PC-3 (cell line): Measurements from ENCODE around the gene KCNJ12. TPM values are rescaled to one million over a fixed set of nuclear protein-coding genes. Genes with fewer than 3 reads are reported as not detected.

Source experiments
- ATAC-seq: fragments of 200-7000 bp; cut with Tn5 transposase; 2 replicates; pipeline ENCODE4 v1.9.1; 2020; ENCODE audit warnings: mild to moderate bottlenecking, moderate library complexity
- BruUV-seq: library from RNA; stranded (reverse); fragments of 400-500 nt; replicated peaks from 2 replicates; lab custom pipeline; 2021; lab: Mats Ljungman, UMichigan
- CTCF ChIA-PET: fragments of 300-600 bp; sonication (Branson Sonifier 250); formaldehyde crosslinking; loops from one replicate; lab custom pipeline; 2022; ENCODE audit warnings: antibody characterized with exemption; lab: Charles Lee
- POLR2A ChIA-PET: fragments of 300-600 bp; sonication (Branson Sonifier 250); formaldehyde crosslinking; loops from one replicate; lab custom pipeline; 2022; ENCODE audit warnings: antibody characterized with exemption; ENCODE audit not compliant: unreplicated experiment; lab: Charles Lee
- DNase-seq: peaks from one replicate; pipeline ENCODE4 v3.0.0-alpha.2; 2015
- H2AFZ ChIP-seq: fragments of 300-600 bp; sonication (generic); 2 replicates; pipeline ENCODE4 v1.6.0; 2016; ENCODE audit warnings: antibody characterized with exemption, low read length
- H3F3A ChIP-seq: fragments of 300-600 bp; sonication (generic); one replicate; pipeline ENCODE4 v1.6.0; 2017; ENCODE audit warnings: antibody characterized with exemption, low read length, control low read depth, mild to moderate bottlenecking; ENCODE audit not compliant: unreplicated experiment
- H3K27ac ChIP-seq: fragments of 300-600 bp; sonication (generic); 2 replicates; pipeline ENCODE4 v1.5.1; 2016; ENCODE audit warnings: mild to moderate bottlenecking, low read length
- H3K27me3 ChIP-seq: fragments of 300-600 bp; sonication (generic); 2 replicates; pipeline ENCODE4 v1.6.1; 2016; ENCODE audit warnings: low read length, mixed read lengths
- H3K36me3 ChIP-seq: fragments of 300-600 bp; sonication (generic); 2 replicates; pipeline ENCODE4 v1.6.1; 2016; ENCODE audit warnings: low read depth, mixed run types, low read length, mixed read lengths
- H3K4me1 ChIP-seq: fragments of 300-600 bp; sonication (generic); 2 replicates; pipeline ENCODE4 v1.5.1; 2016; ENCODE audit warnings: low read length; ENCODE audit not compliant: insufficient read depth
- H3K4me2 ChIP-seq: fragments of 300-600 bp; sonication (generic); 2 replicates; pipeline ENCODE4 v1.6.0; 2016; ENCODE audit warnings: low read length
- H3K4me3 ChIP-seq: fragments of 300-600 bp; sonication (generic); 2 replicates; pipeline ENCODE4 v1.5.1; 2016; ENCODE audit warnings: mild to moderate bottlenecking, low read length, mixed read lengths
- H3K79me2 ChIP-seq: fragments of 300-600 bp; sonication (generic); 2 replicates; pipeline ENCODE4 v1.6.1; 2017; ENCODE audit warnings: low read length, mixed read lengths
- H3K9ac ChIP-seq: fragments of 300-600 bp; sonication (generic); 2 replicates; pipeline ENCODE4 v1.6.0; 2016; ENCODE audit warnings: mild to moderate bottlenecking, low read length
- H3K9me2 ChIP-seq: fragments of 300-600 bp; sonication (generic); replicated peaks from 2 replicates; pipeline ENCODE4 v1.6.1; 2016; ENCODE audit warnings: mixed run types, low read length, mixed read lengths
- H3K9me3 ChIP-seq: fragments of 300-600 bp; sonication (generic); 2 replicates; pipeline ENCODE4 v1.6.1; 2016; ENCODE audit warnings: low read length, mixed read lengths
- H4K20me1 ChIP-seq: fragments of 300-600 bp; sonication (generic); 2 replicates; pipeline ENCODE4 v1.6.1; 2016; ENCODE audit warnings: low read length, mixed read lengths
- EZH2 ChIP-seq: fragments of 300-600 bp; sonication (generic); IDR thresholded peaks from one replicate; pipeline ENCODE4 v1.6.1; 2017; ENCODE audit warnings: antibody characterized with exemption, mild to moderate bottlenecking, low read length; ENCODE audit not compliant: unreplicated experiment
- EZH2phosphoT487 ChIP-seq: fragments of 300-600 bp; sonication (generic); IDR thresholded peaks from 2 replicates; pipeline ENCODE4 v1.6.1; 2018; ENCODE audit warnings: mild to moderate bottlenecking, antibody characterized with exemption, low read length, borderline replicate concordance
- intact Hi-C: fragments of 100-400 bp; cut with micrococcal nuclease; formaldehyde crosslinking; loops from 2 replicates; pipeline ENCODE4 v1.9.0; 2023
- total RNA-seq: library from RNA; depleted of rRNA; stranded (reverse); fragments of >200 nt; gene quantifications from 2 replicates; pipeline ENCODE4 v1.2.3, GENCODE V29; 2014
- TF ChIP-seq, protein P1 (sequence below): fragments of 300-600 bp; sonication (generic); conservative IDR thresholded peaks from 2 replicates; pipeline ENCODE4 v1.5.1; 2017; ENCODE audit warnings: antibody characterized with exemption, low read depth, mild to moderate bottlenecking, low read length

Gene KCNJ12
- total RNA-seq, 1 experiment from 2014 or later = 11.1 TPM

DNA sequence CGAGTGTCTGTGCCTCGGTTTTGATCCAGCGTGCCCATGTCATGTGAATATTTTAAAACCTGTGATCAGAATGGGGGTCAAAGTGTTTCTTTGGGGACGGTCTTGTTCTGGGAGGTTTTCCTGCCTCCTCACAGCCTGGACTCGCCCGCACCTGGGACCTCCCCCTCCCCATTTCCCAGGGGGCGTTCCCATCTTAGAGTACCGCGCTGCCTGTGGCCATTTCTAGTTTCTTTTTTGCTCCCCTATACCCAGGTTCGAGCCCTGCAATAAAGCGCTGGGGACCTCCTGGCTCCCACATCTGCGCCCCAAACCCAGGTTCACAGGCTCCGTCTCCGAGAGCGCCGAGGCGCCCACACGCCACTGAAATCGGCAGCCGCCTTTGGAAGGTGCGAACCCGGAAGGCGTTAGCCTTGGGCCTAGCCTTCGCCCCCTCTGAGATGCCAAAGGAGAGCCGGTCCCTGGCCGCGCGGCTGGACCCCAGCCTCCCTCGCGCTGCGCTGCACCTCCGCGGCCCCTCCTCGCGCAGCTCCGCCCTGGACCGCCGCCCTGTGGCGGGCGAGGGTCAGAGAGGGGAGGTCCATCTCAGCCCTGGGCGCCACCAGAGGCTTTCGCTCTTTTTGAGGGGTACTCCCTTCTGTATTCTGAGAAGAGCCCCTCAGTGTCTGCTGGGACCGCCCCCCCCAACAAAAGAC lies 1.7 kb downstream of the KCNJ12 start:
- Histone ChIP-seq H3K27ac (no peak overlapping the region), H2AFZ (peak overlapping the region; percentile 98), H3K4me2 (peak overlapping the region; percentile 99), H3K4me3 (peak overlapping the region; percentile 85), H3K79me2 (peaks cover 13% of the 10 kb centered on the region), H4K20me1 (no peaks in the 10 kb centered on the region), H3K36me3 (no peaks in the 10 kb centered on the region), H3K27me3 (no peaks in the 10 kb centered on the region), H3K4me1 (peaks cover 12% of the 10 kb centered on the region), H3K9me3 (no peaks in the 10 kb centered on the region), H3K9ac (0 out of 2 replicates have a peak overlapping the region, but pooled peaks have one; percentile 40), H3F3A (no peaks in the 10 kb centered on the region), H3K9me2 (no peaks in the 10 kb centered on the region)
- ChIA-PET CTCF (no interaction called here), POLR2A (no interaction called here)
- ATAC-seq (no peak), DNase-seq (no peak)
- intact Hi-C loops = no loop called here
- no TSS peak for BruUV-seq
- TF ChIP-seq, protein P1, sequence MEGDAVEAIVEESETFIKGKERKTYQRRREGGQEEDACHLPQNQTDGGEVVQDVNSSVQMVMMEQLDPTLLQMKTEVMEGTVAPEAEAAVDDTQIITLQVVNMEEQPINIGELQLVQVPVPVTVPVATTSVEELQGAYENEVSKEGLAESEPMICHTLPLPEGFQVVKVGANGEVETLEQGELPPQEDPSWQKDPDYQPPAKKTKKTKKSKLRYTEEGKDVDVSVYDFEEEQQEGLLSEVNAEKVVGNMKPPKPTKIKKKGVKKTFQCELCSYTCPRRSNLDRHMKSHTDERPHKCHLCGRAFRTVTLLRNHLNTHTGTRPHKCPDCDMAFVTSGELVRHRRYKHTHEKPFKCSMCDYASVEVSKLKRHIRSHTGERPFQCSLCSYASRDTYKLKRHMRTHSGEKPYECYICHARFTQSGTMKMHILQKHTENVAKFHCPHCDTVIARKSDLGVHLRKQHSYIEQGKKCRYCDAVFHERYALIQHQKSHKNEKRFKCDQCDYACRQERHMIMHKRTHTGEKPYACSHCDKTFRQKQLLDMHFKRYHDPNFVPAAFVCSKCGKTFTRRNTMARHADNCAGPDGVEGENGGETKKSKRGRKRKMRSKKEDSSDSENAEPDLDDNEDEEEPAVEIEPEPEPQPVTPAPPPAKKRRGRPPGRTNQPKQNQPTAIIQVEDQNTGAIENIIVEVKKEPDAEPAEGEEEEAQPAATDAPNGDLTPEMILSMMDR = no peak
- TF ChIP-seq EZH2phosphoT487 (no peak), EZH2 (no peak)

DNA sequence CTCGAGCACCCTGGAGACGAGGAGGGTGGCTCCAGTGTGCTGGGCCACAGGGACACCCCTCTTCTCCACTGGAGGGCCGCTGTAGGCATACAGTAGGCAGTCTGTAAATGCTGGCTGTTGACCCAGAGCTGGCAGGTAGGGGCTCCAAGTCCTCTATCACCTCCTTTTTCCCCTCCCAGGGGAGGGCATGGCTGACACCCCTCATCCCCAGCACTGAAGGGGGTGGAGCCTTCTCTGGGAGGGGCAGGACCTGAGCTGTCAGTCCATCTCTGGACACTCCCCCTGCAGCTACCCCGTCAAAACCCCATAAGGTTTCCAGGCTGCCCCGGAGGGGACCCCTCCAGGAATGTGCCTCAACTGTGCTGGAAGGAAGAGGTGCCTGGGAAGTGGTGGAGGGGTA lies 2.4 kb downstream of the KCNJ12 start:
- no peak overlapping the region for H3K27ac ChIP-seq
- H3K9me3 ChIP-seq = no peaks in the 10 kb centered on the region
- no peak for DNase-seq
- ChIA-PET POLR2A (no interaction called here), CTCF (no interaction called here)
- ATAC-seq = no peak
- H2AFZ ChIP-seq = no peak overlapping the region
- H3K4me3 ChIP-seq = no peak overlapping the region
- H3K9ac ChIP-seq = no peak overlapping the region
- no peaks in the 10 kb centered on the region for H3K36me3 ChIP-seq
- peaks cover 12% of the 10 kb centered on the region for H3K4me1 ChIP-seq
- no peaks in the 10 kb centered on the region for H3F3A ChIP-seq
- H3K4me2 ChIP-seq = no peak overlapping the region
- H3K9me2 ChIP-seq = no peaks in the 10 kb centered on the region
- no TSS peak for BruUV-seq
- TF ChIP-seq, protein P1 = no peak
- TF ChIP-seq EZH2phosphoT487 (no peak), EZH2 (no peak)
- no peaks in the 10 kb centered on the region for H4K20me1 ChIP-seq
- intact Hi-C loops = no loop called here
- H3K79me2 ChIP-seq = peaks cover 13% of the 10 kb centered on the region
- no peaks in the 10 kb centered on the region for H3K27me3 ChIP-seq

DNA sequence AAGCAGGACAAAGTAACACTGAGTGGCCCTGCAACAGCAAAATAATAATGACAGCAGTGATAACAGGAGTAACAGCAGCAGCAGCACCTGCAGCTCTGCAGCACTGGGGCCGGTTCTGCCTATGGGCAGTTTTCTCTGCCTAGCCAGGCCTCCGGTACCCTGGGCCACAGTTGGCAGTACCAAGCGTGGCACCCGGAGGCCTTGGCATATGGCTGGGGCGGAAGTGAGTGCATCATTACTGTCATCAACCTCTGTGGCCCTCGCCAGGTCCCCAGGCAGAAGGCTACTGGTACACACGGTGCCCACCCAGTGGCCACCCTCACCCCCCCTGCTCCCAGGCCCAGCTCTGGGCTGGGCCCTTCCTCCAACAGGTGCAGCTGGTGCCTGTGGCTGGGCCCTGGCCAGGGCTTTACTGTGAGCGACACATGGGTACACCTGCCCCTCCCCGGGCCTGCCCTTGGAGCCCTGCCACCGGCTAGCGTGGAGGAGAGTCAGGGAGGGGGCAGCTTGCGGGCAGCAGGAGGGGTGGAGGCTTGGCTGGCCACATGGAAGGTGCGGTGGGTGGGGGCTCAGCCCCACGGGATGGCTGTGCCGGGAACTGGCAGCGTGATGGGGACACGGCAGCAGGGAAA lies 3.0 kb downstream of the KCNJ12 start:
- ATAC-seq (peak; percentile 31), DNase-seq (no peak)
- Histone ChIP-seq H3K4me2 (no peak overlapping the region), H3K9me2 (no peaks in the 10 kb centered on the region), H3K27me3 (no peaks in the 10 kb centered on the region), H2AFZ (no peak overlapping the region), H3K79me2 (peaks cover 13% of the 10 kb centered on the region), H3K27ac (no peak overlapping the region), H3K9me3 (no peaks in the 10 kb centered on the region), H3K9ac (no peak overlapping the region), H3F3A (no peaks in the 10 kb centered on the region), H4K20me1 (no peaks in the 10 kb centered on the region), H3K36me3 (no peaks in the 10 kb centered on the region), H3K4me3 (no peak overlapping the region), H3K4me1 (peaks cover 12% of the 10 kb centered on the region)
- no TSS peak for BruUV-seq
- no peak for TF ChIP-seq EZH2
- TF ChIP-seq, protein P1 = no peak
- TF ChIP-seq EZH2phosphoT487 = no peak
- intact Hi-C loops = no loop called here
- POLR2A ChIA-PET = no interaction called here
- CTCF ChIA-PET = no interaction called here
